GM19240 (cell line): ENCODE data around the gene DOCK1.

Source experiments
- DNase-seq: peaks from one replicate; pipeline ENCODE4 v3.0.0; 2011; ENCODE audit warnings: low spot score; ENCODE audit not compliant: insufficient read length

DOCK1 gene

GRCh38 chr10:127207081-127207480 is 301.9 kb downstream of the DOCK1 start:
- DNase-seq = no peak

- DNase-seq = no peak
Measured at GRCh38 chr10:127210936-127211466, 305.8 kb downstream of the DOCK1 start.

- DNase-seq = no peak
Measured at GRCh38 chr10:127215866-127216265, 310.6 kb downstream of the DOCK1 start.

- no peak for DNase-seq
Measured at GRCh38 chr10:127216274-127216673, 311.0 kb downstream of the DOCK1 start.

- DNase-seq = no peak
Measured at GRCh38 chr10:127216786-127217185, 311.6 kb downstream of the DOCK1 start.

GRCh38 chr10:127218658-127219057 is 313.4 kb downstream of the DOCK1 start:
- no peak for DNase-seq

- no peak for DNase-seq
Measured at GRCh38 chr10:127221281-127221680, 316.1 kb downstream of the DOCK1 start.

- DNase-seq = no peak
Measured at GRCh38 chr10:127227027-127227426, 321.8 kb downstream of the DOCK1 start.

- no peak for DNase-seq
Measured at GRCh38 chr10:127227663-127228062, 322.4 kb downstream of the DOCK1 start.

- no peak for DNase-seq
Measured at GRCh38 chr10:127228195-127228787, 323.1 kb downstream of the DOCK1 start.

- DNase-seq = no peak
Measured at GRCh38 chr10:127234306-127234800, 329.1 kb downstream of the DOCK1 start.

- DNase-seq = no peak
Measured at GRCh38 chr10:127236266-127236665, 331.0 kb downstream of the DOCK1 start.

- DNase-seq = no peak
Measured at GRCh38 chr10:127242914-127243313, 337.7 kb downstream of the DOCK1 start.

GRCh38 chr10:127243490-127244272 is 338.5 kb downstream of the DOCK1 start:
- DNase-seq = no peak

GRCh38 chr10:127245456-127245855 is 340.2 kb downstream of the DOCK1 start:
- DNase-seq = no peak

- no peak for DNase-seq
Measured at GRCh38 chr10:127250031-127250430, 344.8 kb downstream of the DOCK1 start.

- no peak for DNase-seq
Measured at GRCh38 chr10:127252818-127253217, 347.6 kb downstream of the DOCK1 start.

GRCh38 chr10:127254276-127254675 is 349.0 kb downstream of the DOCK1 start:
- DNase-seq = no peak

GRCh38 chr10:127257395-127257794 is 352.2 kb downstream of the DOCK1 start:
- no peak for DNase-seq

- DNase-seq = no peak
Measured at GRCh38 chr10:127259347-127259746, 354.1 kb downstream of the DOCK1 start.

- no peak for DNase-seq
Measured at GRCh38 chr10:127262606-127263005, 357.4 kb downstream of the DOCK1 start.

- no peak for DNase-seq
Measured at GRCh38 chr10:127265288-127265687, 360.1 kb downstream of the DOCK1 start.

- no peak for DNase-seq
Measured at GRCh38 chr10:127266431-127266830, 361.2 kb downstream of the DOCK1 start.
